PC-3 (cell line): ENCODE measurements around the gene SH3BP5. TPM values are rescaled to one million over a fixed set of nuclear protein-coding genes. Genes with fewer than 3 reads are reported as not detected.

Experiments used
- ATAC-seq: fragments of 200-7000 bp; cut with Tn5 transposase; 2 replicates; pipeline ENCODE4 v1.9.1; 2020; ENCODE audit warnings: mild to moderate bottlenecking, moderate library complexity
- BruUV-seq: library from RNA; stranded (reverse); fragments of 400-500 nt; replicated peaks from 2 replicates; lab custom pipeline; 2021; lab: Mats Ljungman, UMichigan
- CTCF ChIA-PET: fragments of 300-600 bp; sonication (Branson Sonifier 250); formaldehyde crosslinking; loops from one replicate; lab custom pipeline; 2022; ENCODE audit warnings: antibody characterized with exemption; lab: Charles Lee
- POLR2A ChIA-PET: fragments of 300-600 bp; sonication (Branson Sonifier 250); formaldehyde crosslinking; loops from one replicate; lab custom pipeline; 2022; ENCODE audit warnings: antibody characterized with exemption; ENCODE audit not compliant: unreplicated experiment; lab: Charles Lee
- DNase-seq: peaks from one replicate; pipeline ENCODE4 v3.0.0-alpha.2; 2015
- H2AFZ ChIP-seq: fragments of 300-600 bp; sonication (generic); 2 replicates; pipeline ENCODE4 v1.6.0; 2016; ENCODE audit warnings: antibody characterized with exemption, low read length
- H3F3A ChIP-seq: fragments of 300-600 bp; sonication (generic); one replicate; pipeline ENCODE4 v1.6.0; 2017; ENCODE audit warnings: antibody characterized with exemption, low read length, control low read depth, mild to moderate bottlenecking; ENCODE audit not compliant: unreplicated experiment
- H3K27ac ChIP-seq: fragments of 300-600 bp; sonication (generic); 2 replicates; pipeline ENCODE4 v1.5.1; 2016; ENCODE audit warnings: mild to moderate bottlenecking, low read length
- H3K27me3 ChIP-seq: fragments of 300-600 bp; sonication (generic); 2 replicates; pipeline ENCODE4 v1.6.1; 2016; ENCODE audit warnings: low read length, mixed read lengths
- H3K36me3 ChIP-seq: fragments of 300-600 bp; sonication (generic); 2 replicates; pipeline ENCODE4 v1.6.1; 2016; ENCODE audit warnings: low read depth, mixed run types, low read length, mixed read lengths
- H3K4me1 ChIP-seq: fragments of 300-600 bp; sonication (generic); 2 replicates; pipeline ENCODE4 v1.5.1; 2016; ENCODE audit warnings: low read length; ENCODE audit not compliant: insufficient read depth
- H3K4me2 ChIP-seq: fragments of 300-600 bp; sonication (generic); 2 replicates; pipeline ENCODE4 v1.6.0; 2016; ENCODE audit warnings: low read length
- H3K4me3 ChIP-seq: fragments of 300-600 bp; sonication (generic); 2 replicates; pipeline ENCODE4 v1.5.1; 2016; ENCODE audit warnings: mild to moderate bottlenecking, low read length, mixed read lengths
- H3K79me2 ChIP-seq: fragments of 300-600 bp; sonication (generic); 2 replicates; pipeline ENCODE4 v1.6.1; 2017; ENCODE audit warnings: low read length, mixed read lengths
- H3K9ac ChIP-seq: fragments of 300-600 bp; sonication (generic); 2 replicates; pipeline ENCODE4 v1.6.0; 2016; ENCODE audit warnings: mild to moderate bottlenecking, low read length
- H3K9me2 ChIP-seq: fragments of 300-600 bp; sonication (generic); replicated peaks from 2 replicates; pipeline ENCODE4 v1.6.1; 2016; ENCODE audit warnings: mixed run types, low read length, mixed read lengths
- H3K9me3 ChIP-seq: fragments of 300-600 bp; sonication (generic); 2 replicates; pipeline ENCODE4 v1.6.1; 2016; ENCODE audit warnings: low read length, mixed read lengths
- H4K20me1 ChIP-seq: fragments of 300-600 bp; sonication (generic); 2 replicates; pipeline ENCODE4 v1.6.1; 2016; ENCODE audit warnings: low read length, mixed read lengths
- EZH2 ChIP-seq: fragments of 300-600 bp; sonication (generic); IDR thresholded peaks from one replicate; pipeline ENCODE4 v1.6.1; 2017; ENCODE audit warnings: antibody characterized with exemption, mild to moderate bottlenecking, low read length; ENCODE audit not compliant: unreplicated experiment
- EZH2phosphoT487 ChIP-seq: fragments of 300-600 bp; sonication (generic); IDR thresholded peaks from 2 replicates; pipeline ENCODE4 v1.6.1; 2018; ENCODE audit warnings: mild to moderate bottlenecking, antibody characterized with exemption, low read length, borderline replicate concordance
- intact Hi-C: fragments of 100-400 bp; cut with micrococcal nuclease; formaldehyde crosslinking; loops from 2 replicates; pipeline ENCODE4 v1.9.0; 2023
- total RNA-seq: library from RNA; depleted of rRNA; stranded (reverse); fragments of >200 nt; gene quantifications from 2 replicates; pipeline ENCODE4 v1.2.3, GENCODE V29; 2014
- TF ChIP-seq, protein P1 (sequence below): fragments of 300-600 bp; sonication (generic); conservative IDR thresholded peaks from 2 replicates; pipeline ENCODE4 v1.5.1; 2017; ENCODE audit warnings: antibody characterized with exemption, low read depth, mild to moderate bottlenecking, low read length

SH3BP5 gene
- total RNA-seq, 1 experiment from 2014 or later, result 21.2 TPM

DNA sequence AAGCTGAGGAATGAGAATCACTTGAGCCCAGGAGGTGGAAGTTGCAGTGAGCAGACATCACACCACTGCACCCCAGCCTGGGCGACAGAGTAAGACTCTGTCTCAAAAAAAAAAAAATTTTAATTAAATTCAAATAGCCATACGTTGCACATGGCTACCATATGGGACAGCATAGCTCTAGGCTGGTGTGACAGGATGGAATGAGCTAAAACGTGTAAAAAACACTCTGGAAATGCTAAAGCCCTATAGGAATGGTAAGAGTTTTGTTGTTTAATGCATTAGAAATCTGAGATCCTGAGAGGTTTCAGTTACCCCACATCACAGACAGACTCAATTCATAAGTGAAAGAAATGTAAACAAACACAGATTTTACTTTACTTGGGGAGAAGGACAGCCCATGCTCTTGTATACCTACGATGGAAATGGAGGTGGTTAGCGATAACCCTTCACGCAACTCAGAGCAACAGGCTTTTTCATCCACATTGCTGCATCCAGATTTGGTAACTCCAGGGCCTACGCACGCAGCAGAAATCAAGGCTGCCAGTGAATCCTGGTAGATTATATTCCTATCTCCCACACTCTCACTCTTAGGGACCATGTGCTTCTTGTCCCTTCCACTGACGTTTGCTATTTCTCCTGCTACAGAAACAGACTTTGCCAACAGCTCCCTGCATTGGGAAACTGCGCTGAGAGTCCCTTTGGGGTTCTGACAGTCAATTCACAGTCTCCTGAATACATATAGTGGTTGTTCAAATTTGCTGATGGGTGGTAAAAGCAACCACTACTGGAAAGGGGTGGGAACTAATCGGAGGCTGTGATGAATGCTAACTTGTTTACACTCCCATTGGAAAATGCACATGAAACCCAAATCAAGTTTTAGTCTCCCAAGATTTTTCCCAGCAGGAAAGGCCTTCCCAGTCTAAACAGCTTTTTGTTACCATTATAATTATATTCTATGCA, 3.1 kb downstream of the SH3BP5 start:
- no peaks in the 10 kb centered on the region for H3K36me3 ChIP-seq
- no peaks in the 10 kb centered on the region for H3K27me3 ChIP-seq
- ATAC-seq (no peak), DNase-seq (no peak)
- no peaks in the 10 kb centered on the region for H3K9me2 ChIP-seq
- no TSS peak for BruUV-seq
- CTCF ChIA-PET, result no interaction called here
- no peak overlapping the region for H3K27ac ChIP-seq
- no peaks in the 10 kb centered on the region for H4K20me1 ChIP-seq
- intact Hi-C loops, result loop anchor here (2.0 kb wide), 1 partner anchor 19 kb away; no protein-coding TSS in a partner anchor
- POLR2A ChIA-PET, result interaction anchor here (0.5 kb wide), 1 partner anchor 55 kb away, joined by 4 read pairs; no protein-coding TSS in a partner anchor
- no peak overlapping the region for H2AFZ ChIP-seq
- H3K4me2 ChIP-seq, result no peak overlapping the region
- H3K79me2 ChIP-seq, result peaks cover 48% of the 10 kb centered on the region
- no peak overlapping the region for H3K4me3 ChIP-seq
- H3K9me3 ChIP-seq, result no peaks in the 10 kb centered on the region
- TF ChIP-seq EZH2phosphoT487 (no peak), EZH2 (no peak)
- TF ChIP-seq, protein P1, sequence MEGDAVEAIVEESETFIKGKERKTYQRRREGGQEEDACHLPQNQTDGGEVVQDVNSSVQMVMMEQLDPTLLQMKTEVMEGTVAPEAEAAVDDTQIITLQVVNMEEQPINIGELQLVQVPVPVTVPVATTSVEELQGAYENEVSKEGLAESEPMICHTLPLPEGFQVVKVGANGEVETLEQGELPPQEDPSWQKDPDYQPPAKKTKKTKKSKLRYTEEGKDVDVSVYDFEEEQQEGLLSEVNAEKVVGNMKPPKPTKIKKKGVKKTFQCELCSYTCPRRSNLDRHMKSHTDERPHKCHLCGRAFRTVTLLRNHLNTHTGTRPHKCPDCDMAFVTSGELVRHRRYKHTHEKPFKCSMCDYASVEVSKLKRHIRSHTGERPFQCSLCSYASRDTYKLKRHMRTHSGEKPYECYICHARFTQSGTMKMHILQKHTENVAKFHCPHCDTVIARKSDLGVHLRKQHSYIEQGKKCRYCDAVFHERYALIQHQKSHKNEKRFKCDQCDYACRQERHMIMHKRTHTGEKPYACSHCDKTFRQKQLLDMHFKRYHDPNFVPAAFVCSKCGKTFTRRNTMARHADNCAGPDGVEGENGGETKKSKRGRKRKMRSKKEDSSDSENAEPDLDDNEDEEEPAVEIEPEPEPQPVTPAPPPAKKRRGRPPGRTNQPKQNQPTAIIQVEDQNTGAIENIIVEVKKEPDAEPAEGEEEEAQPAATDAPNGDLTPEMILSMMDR, result no peak
- peaks cover 6% of the 10 kb centered on the region for H3F3A ChIP-seq
- peaks cover 62% of the 10 kb centered on the region for H3K4me1 ChIP-seq
- H3K9ac ChIP-seq, result no peak overlapping the region

DNA sequence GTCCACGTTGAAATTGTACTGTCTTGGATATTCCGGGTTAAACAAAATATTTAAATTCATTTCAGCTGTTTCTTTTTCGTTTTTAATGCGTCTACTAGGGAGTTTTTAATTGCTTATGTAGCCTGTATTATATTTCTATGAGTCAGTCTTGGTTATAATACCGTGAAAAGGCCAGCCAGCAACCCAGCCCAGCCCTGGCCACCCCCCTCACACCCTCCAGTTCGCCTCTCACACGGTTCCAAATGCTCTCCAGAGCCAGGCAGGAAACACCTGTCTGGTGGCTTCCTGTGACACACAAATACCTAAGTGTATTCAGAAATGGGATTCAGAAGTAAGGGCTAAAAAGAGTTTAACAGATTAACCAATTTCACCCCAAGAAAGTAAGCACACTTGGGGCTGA, 4.4 kb downstream of the SH3BP5 start:
- CTCF ChIA-PET, result interaction anchor here (0.6 kb wide), 1 partner anchor 124 kb away, joined by 3 read pairs; no protein-coding TSS in a partner anchor
- Histone ChIP-seq H3K9me2 (no peaks in the 10 kb centered on the region), H3K4me1 (peaks cover 63% of the 10 kb centered on the region)

More for the DNA sequence above, 4.4 kb downstream of the SH3BP5 start:
- 0 out of 2 replicates have a peak overlapping the region, but pooled peaks have one; percentile 16 for H2AFZ ChIP-seq
- H3K4me2 ChIP-seq, result peak overlapping the region; percentile 78
- POLR2A ChIA-PET, result interaction anchor here (0.6 kb wide), 1 partner anchor 10 kb away, joined by 15 read pairs; no protein-coding TSS in a partner anchor
- no peaks in the 10 kb centered on the region for H4K20me1 ChIP-seq
- no peaks in the 10 kb centered on the region for H3K27me3 ChIP-seq
- H3F3A ChIP-seq, result peaks cover 6% of the 10 kb centered on the region
- H3K27ac ChIP-seq, result peak overlapping the region; percentile 75
- no peaks in the 10 kb centered on the region for H3K36me3 ChIP-seq
- H3K79me2 ChIP-seq, result peaks cover 60% of the 10 kb centered on the region
- DNase-seq, result peak; percentile 94
- intact Hi-C loops, result loop anchor here (1.0 to 2.0 kb wide), 2 partner anchors 17 to 59 kb away; no protein-coding TSS in a partner anchor
- peak overlapping the region; percentile 12; the same call in 1 of the 2 replicates for H3K9ac ChIP-seq
- no TSS peak for BruUV-seq
- peak overlapping the region; percentile 41 for H3K4me3 ChIP-seq
- TF ChIP-seq EZH2phosphoT487, result no peak
- TF ChIP-seq EZH2, result no peak
- TF ChIP-seq, protein P1, result no peak
- peak; percentile 79 for ATAC-seq
- no peaks in the 10 kb centered on the region for H3K9me3 ChIP-seq
